ENCODE data around the gene ARHGAP24. TPM values are rescaled to one million over a fixed set of nuclear protein-coding genes. Genes with fewer than 3 reads are reported as not detected.
A peak's percentile ranks its signal among the peaks of the same experiment; 100 is the strongest.

Gene ARHGAP24
- total and polyA plus RNA-seq, 2 experiments from 2014 or later: 0.21 to 0.36 TPM

DNA sequence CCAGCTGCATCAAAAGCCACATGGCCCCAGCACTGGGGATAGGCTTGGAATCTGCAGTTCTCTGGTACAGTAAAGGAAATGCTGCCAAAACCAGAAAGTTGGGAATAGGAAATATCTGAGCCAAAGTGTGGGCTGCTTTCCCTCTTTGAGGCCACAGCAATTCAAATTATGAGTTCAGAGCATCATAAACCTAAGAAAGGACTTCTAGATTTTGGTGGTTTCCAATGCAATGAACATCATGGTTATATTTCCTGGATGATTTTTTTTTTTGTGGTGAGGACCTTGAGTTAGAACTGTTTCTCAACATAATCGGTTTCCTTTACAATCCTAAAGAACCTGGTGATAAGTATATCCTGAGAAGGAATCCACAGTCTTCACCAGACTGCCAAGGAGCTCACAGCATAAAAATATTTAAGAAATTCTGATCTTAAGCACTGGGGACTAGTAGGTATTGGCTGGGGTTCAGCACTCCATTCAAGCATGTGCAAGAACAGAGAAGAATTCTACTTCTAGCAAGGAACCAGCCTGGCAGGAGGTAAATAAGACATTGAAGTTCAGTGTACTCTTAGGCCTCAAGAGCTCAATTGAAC is 29.8 kb upstream of the ARHGAP24 start:
- Histone ChIP-seq H3K36me3 (ENCODE audit: insufficient read depth) (no peaks in the 10 kb centered on the region), H3K27ac (ENCODE audit: low read depth) (no peak overlapping the region), H4K20me1 (replicated peaks; ENCODE audit: insufficient read depth) (no peaks in the 10 kb centered on the region), H3K79me2 (replicated peaks; ENCODE audit: insufficient read depth) (no peaks in the 10 kb centered on the region), H2AFZ (0 out of 2 replicates have a peak overlapping the region, but pooled peaks have one; percentile 19), H3K4me3 (no peak overlapping the region), H3F3A (replicated peaks; ENCODE audit: low read depth) (no peaks in the 10 kb centered on the region), H3K27me3 (ENCODE audit: insufficient read depth) (no peaks in the 10 kb centered on the region), H3K4me1 (ENCODE audit: insufficient read depth) (no peaks in the 10 kb centered on the region), H3K4me2 (no peak overlapping the region), H3K9me2 (ENCODE audit: insufficient read depth) (0 out of 2 replicates have a peak, but pooled peaks cover 4% of the 10 kb centered on the region)
- DNase-seq (ENCODE audit: low spot score) (no peak), ATAC-seq (no peak)
- H3K4me1 Mint-ChIP-seq: no peaks in the 10 kb centered on the region
- TF ChIP-seq CREB1 (CRISPR knock-in tag; IDR thresholded peaks at IDR 0.05; ENCODE audit: low read depth): no peak
- no peaks in the 10 kb centered on the region for H3K27me3 Mint-ChIP-seq (ENCODE audit: insufficient read depth, low read depth, poor library complexity)
- H3K27ac Mint-ChIP-seq: no peak overlapping the region
- no peaks in the 10 kb centered on the region for H3K36me3 Mint-ChIP-seq (ENCODE audit: low read depth)
- no peak overlapping the region for H3K4me3 Mint-ChIP-seq
- no peaks in the 10 kb centered on the region for H3K9me3 Mint-ChIP-seq

DNA sequence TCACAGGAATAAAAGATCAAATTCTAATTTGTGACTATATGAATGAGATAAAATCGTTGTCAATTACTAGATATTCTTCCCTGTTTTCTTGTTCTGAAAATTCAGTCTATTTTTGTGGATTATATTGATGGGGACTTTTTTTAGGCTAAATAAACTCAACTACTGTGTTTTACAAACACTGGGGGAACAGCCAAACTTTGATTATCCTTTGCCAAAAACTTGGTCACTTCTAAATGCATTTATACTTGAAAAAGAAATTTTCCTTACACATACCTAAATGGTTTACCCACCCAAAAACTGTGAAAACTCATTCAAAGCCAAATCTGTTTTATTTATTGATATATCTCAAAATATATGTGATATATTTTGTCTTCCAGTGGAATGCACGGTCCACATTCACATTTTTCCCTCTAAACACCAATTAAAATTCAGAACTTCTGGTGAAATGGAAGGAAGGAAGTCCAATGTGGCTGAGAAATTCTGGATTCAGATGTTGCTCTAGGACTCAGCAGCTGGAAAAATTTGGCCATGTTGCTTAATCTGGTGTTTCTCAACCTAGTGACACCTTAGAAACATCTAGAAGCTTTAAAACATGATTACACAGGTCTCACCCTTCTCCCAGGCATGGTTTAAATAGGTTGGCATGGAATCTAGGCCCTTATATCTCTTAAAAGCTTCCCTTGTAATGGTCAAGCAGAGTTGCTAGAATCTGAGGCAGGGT is 28.6 kb upstream of the ARHGAP24 start:
- Histone ChIP-seq H3K27ac (ENCODE audit: low read depth) (no peak overlapping the region), H3K36me3 (ENCODE audit: insufficient read depth) (no peaks in the 10 kb centered on the region), H3K9me2 (ENCODE audit: insufficient read depth) (no peaks in the 10 kb centered on the region), H2AFZ (no peak overlapping the region), H3K4me3 (no peak overlapping the region), H3K4me2 (no peak overlapping the region), H3K79me2 (replicated peaks; ENCODE audit: insufficient read depth) (no peaks in the 10 kb centered on the region), H3F3A (replicated peaks; ENCODE audit: low read depth) (no peaks in the 10 kb centered on the region), H3K27me3 (ENCODE audit: insufficient read depth) (no peaks in the 10 kb centered on the region), H3K4me1 (ENCODE audit: insufficient read depth) (no peaks in the 10 kb centered on the region), H4K20me1 (replicated peaks; ENCODE audit: insufficient read depth) (no peaks in the 10 kb centered on the region)
- H3K27ac Mint-ChIP-seq: no peak overlapping the region
- H3K4me1 Mint-ChIP-seq: no peaks in the 10 kb centered on the region
- no peak for DNase-seq (ENCODE audit: low spot score)
- ATAC-seq: no peak
- no peaks in the 10 kb centered on the region for H3K9me3 Mint-ChIP-seq
- H3K36me3 Mint-ChIP-seq (ENCODE audit: low read depth): no peaks in the 10 kb centered on the region
- no peaks in the 10 kb centered on the region for H3K27me3 Mint-ChIP-seq (ENCODE audit: insufficient read depth, low read depth, poor library complexity)
- no peak overlapping the region for H3K4me3 Mint-ChIP-seq
- no peak for TF ChIP-seq EZH2phosphoT487 (IDR thresholded peaks at IDR 0.05; ENCODE audit: unreplicated experiment)
- no peak for TF ChIP-seq ZNF114 (CRISPR knock-in tag; IDR thresholded peaks at IDR 0.05)
- TF ChIP-seq ZNF331 (CRISPR knock-in tag; IDR thresholded peaks at IDR 0.05; ENCODE audit: low read depth): no peak
- TF ChIP-seq, protein P1, sequence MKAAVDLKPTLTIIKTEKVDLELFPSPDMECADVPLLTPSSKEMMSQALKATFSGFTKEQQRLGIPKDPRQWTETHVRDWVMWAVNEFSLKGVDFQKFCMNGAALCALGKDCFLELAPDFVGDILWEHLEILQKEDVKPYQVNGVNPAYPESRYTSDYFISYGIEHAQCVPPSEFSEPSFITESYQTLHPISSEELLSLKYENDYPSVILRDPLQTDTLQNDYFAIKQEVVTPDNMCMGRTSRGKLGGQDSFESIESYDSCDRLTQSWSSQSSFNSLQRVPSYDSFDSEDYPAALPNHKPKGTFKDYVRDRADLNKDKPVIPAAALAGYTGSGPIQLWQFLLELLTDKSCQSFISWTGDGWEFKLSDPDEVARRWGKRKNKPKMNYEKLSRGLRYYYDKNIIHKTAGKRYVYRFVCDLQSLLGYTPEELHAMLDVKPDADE (IDR thresholded peaks at IDR 0.05): no peak

DNA sequence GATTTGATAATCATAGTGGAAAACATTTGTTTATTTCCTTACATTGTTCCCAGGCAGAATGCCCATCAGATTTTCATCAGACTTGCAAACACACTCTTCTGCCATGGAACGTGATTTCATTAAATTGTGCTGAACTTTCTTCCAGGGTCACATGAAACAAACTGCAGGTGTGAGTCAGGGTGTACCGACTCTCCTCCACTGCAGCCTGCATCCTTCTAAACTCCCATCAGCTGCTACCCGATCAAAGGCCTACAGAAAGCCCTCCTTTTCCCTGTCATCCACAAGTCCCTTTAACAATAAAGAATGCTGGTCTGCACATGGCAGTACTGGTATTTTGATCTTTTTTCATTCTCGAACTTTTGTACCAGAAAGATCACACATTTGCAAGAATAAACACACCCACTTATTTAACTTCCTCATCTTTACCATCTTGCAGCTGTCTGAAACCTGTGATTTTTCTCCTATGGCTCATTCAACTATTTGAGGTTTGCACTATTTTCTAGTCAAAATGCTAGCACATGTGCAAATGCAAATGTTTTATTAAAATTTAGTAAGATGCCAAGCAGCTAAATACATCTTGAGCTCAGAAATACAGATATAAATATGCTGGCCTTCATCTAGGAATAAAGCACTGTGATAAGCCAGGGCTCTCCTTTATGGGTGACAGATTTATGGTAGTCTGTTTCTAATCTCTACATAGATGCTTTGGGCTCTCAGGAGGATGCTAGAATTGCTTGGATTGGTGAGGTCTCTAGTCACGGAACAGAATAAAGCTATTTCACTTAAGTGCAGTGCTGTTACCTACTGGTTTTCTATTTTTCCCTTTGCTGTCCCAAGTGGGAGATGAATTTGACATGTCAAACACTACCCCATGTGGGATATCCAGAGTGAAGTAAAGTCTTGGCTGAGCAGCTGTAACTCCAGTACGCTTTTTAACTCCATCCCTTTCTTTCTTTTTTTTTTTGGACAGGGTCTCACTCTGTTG is 25.8 kb upstream of the ARHGAP24 start:
- no peaks in the 10 kb centered on the region for H3K79me2 ChIP-seq (replicated peaks; ENCODE audit: insufficient read depth)
- TF ChIP-seq NANOG (IDR thresholded peaks at IDR 0.05; ENCODE audit: borderline replicate concordance): no peak
- H3K27me3 Mint-ChIP-seq (ENCODE audit: insufficient read depth, low read depth, poor library complexity): no peaks in the 10 kb centered on the region
- peaks cover 3% of the 10 kb centered on the region; the same call in 1 of the 3 replicates for H3K4me1 Mint-ChIP-seq
- no peaks in the 10 kb centered on the region for H3K9me3 Mint-ChIP-seq
- H4K20me1 ChIP-seq (replicated peaks; ENCODE audit: insufficient read depth): no peaks in the 10 kb centered on the region
- no peaks in the 10 kb centered on the region for H3K4me1 ChIP-seq (ENCODE audit: insufficient read depth)
- no peaks in the 10 kb centered on the region for H3K9me2 ChIP-seq (ENCODE audit: insufficient read depth)
- no peaks in the 10 kb centered on the region for H3K36me3 ChIP-seq (ENCODE audit: insufficient read depth)
- ATAC-seq (no peak), DNase-seq (ENCODE audit: low spot score) (no peak)
- H3K4me3 Mint-ChIP-seq: no peak overlapping the region
- H3K4me2 ChIP-seq: no peak overlapping the region
- no peak overlapping the region for H3K27ac ChIP-seq (ENCODE audit: low read depth)
- H3K4me3 ChIP-seq: no peak overlapping the region
- no peak overlapping the region for H2AFZ ChIP-seq
- no peaks in the 10 kb centered on the region for H3K27me3 ChIP-seq (ENCODE audit: insufficient read depth)
- no peak overlapping the region for H3K27ac Mint-ChIP-seq
- H3K36me3 Mint-ChIP-seq (ENCODE audit: low read depth): no peaks in the 10 kb centered on the region
- H3F3A ChIP-seq (replicated peaks; ENCODE audit: low read depth): no peaks in the 10 kb centered on the region
